Heart left ventricle (tissue), 16 donors: ENCODE measurements around the gene SHROOM2. TPM values are rescaled to one million over a fixed set of nuclear protein-coding genes. Genes with fewer than 3 reads are reported as not detected.

Experiments
- ATAC-seq, 4 donors: fragments of 200-7000 bp; cut with Tn5 transposase; one replicate each; pipeline ENCODE4 v1.9.1; 2020 to 2022; ENCODE audit warnings: moderate library complexity in 4 of 4, mild to moderate bottlenecking in 3 of 4, moderate number of reproducible peaks in 1 of 4
- DNase-seq, 5 donors: peaks; one replicate each; pipeline ENCODE4 v3.0.0-alpha.2; 2020
- H3K27ac ChIP-seq, 12 donors: fragments of 200-600 bp; sonication (generic) in 4 of 12; one replicate each; pipeline versions ENCODE4 v1.5.0 to v1.8.0; 2016 to 2022; ENCODE audit warnings: mild to moderate bottlenecking in 2 of 12
- H3K27me3 ChIP-seq, 9 donors: fragments of 200-600 bp; sonication (generic) in 2 of 9; one replicate each; pipeline versions ENCODE4 v1.5.1 to v1.8.0; 2016 to 2022; ENCODE audit warnings: mild to moderate bottlenecking in 3 of 9
- H3K36me3 ChIP-seq, 9 donors: fragments of 200-600 bp; sonication (generic) in 2 of 9; one replicate each; pipeline versions ENCODE4 v1.5.0 to v1.8.0; 2018 to 2022; ENCODE audit warnings: mild to moderate bottlenecking in 2 of 9
- H3K4me1 ChIP-seq, 12 donors: fragments of 200-600 bp; sonication (generic) in 4 of 12; one replicate each; pipeline versions ENCODE4 v1.5.0 to v1.8.0; 2016 to 2022; ENCODE audit warnings: mild to moderate bottlenecking in 3 of 12
- H3K4me3 ChIP-seq, 12 donors: fragments of 200-600 bp; sonication (generic) in 4 of 12; one replicate each; pipeline versions ENCODE4 v1.5.0 to v1.8.0; 2017 to 2022; ENCODE audit warnings: mild to moderate bottlenecking in 9 of 12, moderate library complexity in 4 of 12
- H3K9me3 ChIP-seq, 12 donors: fragments of 200-600 bp; sonication (generic) in 4 of 12; one replicate each; pipeline versions ENCODE4 v1.5.0 to v1.8.0; 2016 to 2022; ENCODE audit warnings: mild to moderate bottlenecking in 1 of 12
- POLR2A ChIP-seq, 2 donors: fragments of 450-650 bp; IDR thresholded peaks; one replicate each; pipeline ENCODE4 v1.6.1; 2017; ENCODE audit warnings: antibody characterized with exemption in 2 of 2, mild to moderate bottlenecking in 2 of 2, moderate library complexity in 2 of 2
- WGBS, 4 donors: extraction: QIAGEN DNeasy Blood & Tissue Kit in 2 of 4; methylation state at CpG; one replicate each; pipeline versions ENCODE4 v1.1.5 to v1.1.7; 2013 to 2018; 5-methylcytosine and 5-hydroxymethylcytosine counted together
- intact Hi-C, 10 donors: fragments of 100-400 bp; cut with DNase I; formaldehyde crosslinking; loops; one replicate each; pipeline versions ENCODE4 v1.11.1 to v1.14.2; 2022
- polyA plus RNA-seq, 2 donors: library from polyadenylated mRNA; stranded (reverse); fragments of 200-250 nt; gene quantifications; one replicate each; pipeline ENCODE4 v1.2.3, GENCODE V29; 2013
- total RNA-seq, 9 donors: library from RNA; depleted of rRNA in 2 of 9; stranded (reverse); fragments of >200 nt in 2 of 9; fragmentation: NEBNext Ultra II Directional in 3 of 9; extraction: Animal tissue kit (Norgen Biotek cat#: 25700) in 3 of 9; gene quantifications; one replicate each; pipeline versions ENCODE4 v1.1.0 to v1.2.4, GENCODE V29; 2016 to 2023
- TF ChIP-seq, protein P1 (sequence below), 12 donors: fragments of 200-600 bp; sonication (generic) in 4 of 12; IDR thresholded peaks; one replicate each; pipeline versions ENCODE4 v1.5.0 to v1.8.0; 2018 to 2022; ENCODE audit warnings: antibody characterized with exemption in 12 of 12, mild to moderate bottlenecking in 5 of 12
- donor health status: ischemic (EF 13 %, LVEDD 7.1; RV severe dilation, severe dysfunction).
- donor health status: healthy with polysubstance abuse.
- donor health status: DM: no; HTN: yes; CAD: no.
- donor health status: DM: no; HTN: no; CAD: no.
- donor health status: ischemic (EF 25% LVEDD 6.9; RV normal size, moderate dysfunction).
- donor health status: ischemic (EF 25% LVEDD 5.7; RV mildly dilated, moderate dysfunction).
- donor health status: healthy.
- donor health status: DM: yes; HTN: yes; CAD: no.
- donor health status: ischemic (EF 35%, LVEDD 5.7; RV mildly dilated, moderate dysfunction).
- donor health status: nonischemic (EF 11% LVEDD 7.7; RV severe dilation, severe dysfunction).
- donor health status: DM: yes; HTN: yes; CAD: no.
- donor health status: PGD.
- donor health status: ischemic (EF 29% LVEDD 5.4; RV normal size, mild dysfunction).
- donor health status: nonischemic (EF 23%, LVEDD 6.1; RV moderate dilation, normal function).

The SHROOM2 gene
- total and polyA plus RNA-seq, 11 donors, result 0.38 to 1.7 (median 0.83) TPM

DNA sequence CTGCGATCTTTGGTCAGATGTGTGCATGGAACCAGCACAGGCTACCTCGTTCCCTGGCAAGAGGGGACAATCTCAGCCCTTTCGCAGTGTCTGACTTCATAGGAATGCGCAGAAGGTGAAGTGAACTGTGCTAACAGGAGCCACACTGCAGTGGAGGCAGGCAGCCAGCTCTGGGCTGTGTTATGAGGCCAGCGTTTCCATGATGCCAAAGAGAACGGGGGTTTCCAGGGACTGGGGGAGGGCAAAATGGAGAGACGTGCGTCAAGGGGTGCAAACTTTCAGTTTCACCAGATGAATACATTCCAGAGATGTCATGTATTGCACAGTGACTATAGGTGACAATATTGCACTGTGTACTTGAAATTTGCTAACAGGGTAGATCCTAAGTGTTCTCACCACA lies 211.3 kb downstream of the SHROOM2 start:
- H3K4me1 ChIP-seq, result peaks cover 0 to 5% (median 0%) of the 10 kb centered on the region in 12 donors
- H3K9me3 ChIP-seq, result no peaks in the 10 kb centered on the region
- TF ChIP-seq, protein P1, sequence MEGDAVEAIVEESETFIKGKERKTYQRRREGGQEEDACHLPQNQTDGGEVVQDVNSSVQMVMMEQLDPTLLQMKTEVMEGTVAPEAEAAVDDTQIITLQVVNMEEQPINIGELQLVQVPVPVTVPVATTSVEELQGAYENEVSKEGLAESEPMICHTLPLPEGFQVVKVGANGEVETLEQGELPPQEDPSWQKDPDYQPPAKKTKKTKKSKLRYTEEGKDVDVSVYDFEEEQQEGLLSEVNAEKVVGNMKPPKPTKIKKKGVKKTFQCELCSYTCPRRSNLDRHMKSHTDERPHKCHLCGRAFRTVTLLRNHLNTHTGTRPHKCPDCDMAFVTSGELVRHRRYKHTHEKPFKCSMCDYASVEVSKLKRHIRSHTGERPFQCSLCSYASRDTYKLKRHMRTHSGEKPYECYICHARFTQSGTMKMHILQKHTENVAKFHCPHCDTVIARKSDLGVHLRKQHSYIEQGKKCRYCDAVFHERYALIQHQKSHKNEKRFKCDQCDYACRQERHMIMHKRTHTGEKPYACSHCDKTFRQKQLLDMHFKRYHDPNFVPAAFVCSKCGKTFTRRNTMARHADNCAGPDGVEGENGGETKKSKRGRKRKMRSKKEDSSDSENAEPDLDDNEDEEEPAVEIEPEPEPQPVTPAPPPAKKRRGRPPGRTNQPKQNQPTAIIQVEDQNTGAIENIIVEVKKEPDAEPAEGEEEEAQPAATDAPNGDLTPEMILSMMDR (IDR thresholded peaks at IDR 0.05), result no peak
- TF ChIP-seq POLR2A (IDR thresholded peaks at IDR 0.05), result no peak
- peak; percentile 59 to 88 (median 76) for ATAC-seq
- no peak overlapping the region for H3K27ac ChIP-seq
- DNase-seq, result peak in 1 of 5 donors; percentile 45
- no peaks in the 10 kb centered on the region for H3K27me3 ChIP-seq
- WGBS, 4 donors, result 77 to 84% (median 80%) methylated on average over 8 of the region's 8 CpGs
- H3K4me3 ChIP-seq, result no peak overlapping the region
- H3K36me3 ChIP-seq, result no peaks in the 10 kb centered on the region
- intact Hi-C loops, result loop anchor here in 7 of 10 donors (2.0 to 10.0 kb wide), 6 partner anchors 110 to 125 kb away; no protein-coding TSS in a partner anchor

Other genes starting within 250 kb of the SHROOM2 start
- gene GPR143, start 20.6 kb upstream of the SHROOM2 start, total RNA-seq, result under 1 TPM in 2 of 9 donors, not detected in 7; 0.31 to 0.91 TPM
- gene GPR143, start 20.6 kb upstream of the SHROOM2 start, polyA plus RNA-seq, result under 1 TPM in 1 of 2 donors, not detected in 1; 0.11 TPM
- not detected for gene CLDN34, start 180.9 kb downstream of the SHROOM2 start, total RNA-seq
- gene CLDN34, start 180.9 kb downstream of the SHROOM2 start, polyA plus RNA-seq, result not detected